Neural cell (in vitro differentiated cells): ENCODE data around the gene EIF2B2. TPM values are rescaled to one million over a fixed set of nuclear protein-coding genes. Genes with fewer than 3 reads are reported as not detected.

Experiments
- H2AFZ ChIP-seq: fragments of 200-600, 300-800 bp; sonication (generic), shearing (Covaris generic); 2 replicates; pipeline ENCODE4 v1.6.0; 2014; ENCODE audit warnings: low read depth, mild to moderate bottlenecking, antibody characterized with exemption, low read length, moderate library complexity
- H3F3A ChIP-seq: fragments of 200-600 bp; shearing (Covaris generic); 2 replicates; pipeline ENCODE4 v1.6.1; 2016; ENCODE audit warnings: mild to moderate bottlenecking, moderate library complexity, mixed read lengths, antibody characterized with exemption, low read length; ENCODE audit not compliant: insufficient read depth, poor library complexity, severe bottlenecking
- H3K27ac ChIP-seq: fragments of 200-600, 300-800 bp; sonication (generic), shearing (Covaris generic); 2 replicates; pipeline ENCODE4 v1.5.1; 2014; ENCODE audit warnings: mild to moderate bottlenecking, low read length, moderate library complexity
- H3K27me3 ChIP-seq: fragments of 300-800, 200-600 bp; sonication (generic), shearing (Covaris generic); 2 replicates; pipeline ENCODE4 v1.6.0; 2014; ENCODE audit warnings: mild to moderate bottlenecking, low read depth, low read length, moderate library complexity; ENCODE audit not compliant: insufficient read depth
- H3K36me3 ChIP-seq: fragments of 300-800, 200-600 bp; sonication (generic), shearing (Covaris generic); 2 replicates; pipeline ENCODE4 v1.5.1; 2014; ENCODE audit warnings: mild to moderate bottlenecking, antibody characterized with exemption, low read length, moderate library complexity; ENCODE audit not compliant: insufficient read depth
- H3K4me2 ChIP-seq: fragments of 300-800, 200-600 bp; sonication (generic), shearing (Covaris generic); 2 replicates; pipeline ENCODE4 v1.6.0; 2014; ENCODE audit warnings: mild to moderate bottlenecking, low read length
- H3K4me3 ChIP-seq: fragments of 300-800, 200-600 bp; sonication (generic), shearing (Covaris generic); 2 replicates; pipeline ENCODE4 v1.5.1; 2014; ENCODE audit warnings: mild to moderate bottlenecking, low read length, moderate library complexity
- H3K79me2 ChIP-seq: fragments of 200-600 bp; shearing (Covaris generic); replicated peaks from 2 replicates; pipeline ENCODE4 v1.6.0; 2014; ENCODE audit warnings: mild to moderate bottlenecking, low read length, moderate library complexity; ENCODE audit not compliant: insufficient read depth
- H3K9ac ChIP-seq: fragments of 300-800, 200-600 bp; sonication (generic), shearing (Covaris generic); 2 replicates; pipeline ENCODE4 v1.6.1; 2016; ENCODE audit warnings: mild to moderate bottlenecking, low read length, mixed read lengths
- H3K9me2 ChIP-seq: fragments of 200-600 bp; shearing (Covaris generic); 2 replicates; pipeline ENCODE4 v1.6.1; 2016; ENCODE audit warnings: mild to moderate bottlenecking, low read length, mixed read lengths; ENCODE audit not compliant: insufficient read depth
- H3K9me3 ChIP-seq: fragments of 200-600, 300-800 bp; sonication (generic), shearing (Covaris generic); 2 replicates; pipeline ENCODE4 v1.6.1; 2016; ENCODE audit warnings: mild to moderate bottlenecking, mixed run types, low read length, moderate library complexity, mixed read lengths
- H4K20me1 ChIP-seq: fragments of 200-600 bp; shearing (Covaris generic); 2 replicates; pipeline ENCODE4 v1.6.1; 2016; ENCODE audit warnings: mild to moderate bottlenecking, mixed run types; ENCODE audit not compliant: insufficient read depth
- CTCF ChIP-seq: fragments of 450-650 bp; IDR thresholded peaks from 2 replicates; pipeline ENCODE4 v1.5.1; 2014; ENCODE audit warnings: antibody characterized with exemption, mild to moderate bottlenecking, moderate library complexity; ENCODE audit not compliant: poor library complexity, severe bottlenecking
- EP300 ChIP-seq: fragments of 450-650 bp; conservative IDR thresholded peaks from 2 replicates; pipeline ENCODE4 v1.6.1; 2014; ENCODE audit warnings: antibody characterized with exemption, mild to moderate bottlenecking, moderate library complexity; ENCODE audit not compliant: poor library complexity, severe bottlenecking
- EZH2 ChIP-seq: fragments of 200-600, 300-800 bp; shearing (Covaris generic), sonication (generic); IDR thresholded peaks from 2 replicates; pipeline ENCODE4 v1.6.1; 2014; ENCODE audit warnings: antibody characterized with exemption, low read length, borderline replicate concordance, mild to moderate bottlenecking; ENCODE audit not compliant: insufficient read depth, poor library complexity, severe bottlenecking
- MXI1 ChIP-seq: fragments of 450-650 bp; conservative IDR thresholded peaks from 2 replicates; pipeline ENCODE4 v1.6.1; 2014; ENCODE audit warnings: antibody characterized with exemption, mild to moderate bottlenecking; ENCODE audit not compliant: poor library complexity, severe bottlenecking
- POLR2AphosphoS5 ChIP-seq: IDR thresholded peaks from 2 replicates; pipeline ENCODE4 v1.6.1; 2012
- RAD21 ChIP-seq: fragments of 450-650 bp; conservative IDR thresholded peaks from 2 replicates; pipeline ENCODE4 v1.6.1; 2014; ENCODE audit warnings: antibody characterized with exemption, mild to moderate bottlenecking, moderate library complexity
- REST ChIP-seq: IDR thresholded peaks from 2 replicates; pipeline ENCODE4 v1.6.1; 2012; ENCODE audit warnings: borderline replicate concordance
- SMC3 ChIP-seq: fragments of 450-650 bp; conservative IDR thresholded peaks from 2 replicates; pipeline ENCODE4 v1.6.1; 2014; ENCODE audit warnings: antibody characterized with exemption, mild to moderate bottlenecking, moderate library complexity; ENCODE audit not compliant: poor library complexity
- TAF1 ChIP-seq: IDR thresholded peaks from 2 replicates; pipeline ENCODE4 v1.6.1; 2012; ENCODE audit warnings: low read depth
- polyA plus RNA-seq: library from polyadenylated mRNA; depleted of rRNA; stranded (reverse); fragments of >200 nt; gene quantifications from 2 replicates; pipeline ENCODE4 v1.2.3, GENCODE V29; 2014

Gene EIF2B2
- polyA plus RNA-seq, 1 donor from 2014 or later, result 43.1 TPM

- no peaks in the 10 kb centered on the region for H4K20me1 ChIP-seq
- H3K4me3 ChIP-seq, result no peak overlapping the region
- no peaks in the 10 kb centered on the region for H3K9me3 ChIP-seq
- H3K4me2 ChIP-seq, result no peak overlapping the region
- TF ChIP-seq REST, result no peak
- TF ChIP-seq TAF1, result no peak
- TF ChIP-seq SMC3, result no peak
- no peak for TF ChIP-seq EP300
- no peak for TF ChIP-seq CTCF
- no peak for TF ChIP-seq MXI1
- no peak for TF ChIP-seq POLR2AphosphoS5
- TF ChIP-seq EZH2, result no peak
- TF ChIP-seq RAD21, result no peak
- H3K27ac ChIP-seq, result no peak overlapping the region
- no peaks in the 10 kb centered on the region for H3F3A ChIP-seq
- H3K9ac ChIP-seq, result no peak overlapping the region
- no peak overlapping the region for H2AFZ ChIP-seq
- no peaks in the 10 kb centered on the region for H3K9me2 ChIP-seq
- no peaks in the 10 kb centered on the region for H3K27me3 ChIP-seq
- no peaks in the 10 kb centered on the region for H3K79me2 ChIP-seq
- H3K36me3 ChIP-seq, result no peaks in the 10 kb centered on the region
Observed at GRCh38 chr14:75053396-75054291, 50.9 kb downstream of the EIF2B2 start.

- Histone ChIP-seq H3K36me3 (no peaks in the 10 kb centered on the region), H3K27me3 (no peaks in the 10 kb centered on the region), H3K9me3 (no peaks in the 10 kb centered on the region), H3K9me2 (no peaks in the 10 kb centered on the region), H3K27ac (no peak overlapping the region), H3K9ac (no peak overlapping the region), H3K4me3 (no peak overlapping the region), H3F3A (no peaks in the 10 kb centered on the region), H2AFZ (no peak overlapping the region), H3K4me2 (no peak overlapping the region), H4K20me1 (no peaks in the 10 kb centered on the region), H3K79me2 (no peaks in the 10 kb centered on the region)
- TF ChIP-seq SMC3 (no peak), CTCF (no peak), TAF1 (no peak), RAD21 (no peak), REST (no peak), POLR2AphosphoS5 (no peak), EZH2 (no peak), EP300 (no peak), MXI1 (no peak)
Observed at GRCh38 chr14:75054421-75054820, 51.7 kb downstream of the EIF2B2 start.
